HG03045 (cell line): Measurements from ENCODE around the gene TRPM6.
"Not testable (repeated sequence)": the region's sequence is repeated elsewhere in the genome, so short reads cannot be mapped to it uniquely, and the experiment has no call there.

Source experiments
- ATAC-seq: cut with Tn5 transposase; IDR thresholded peaks from one replicate; pipeline ENCODE4 v1.9.1; 2021; ENCODE audit warnings: mild to moderate bottlenecking, moderate library complexity; ENCODE audit not compliant: unreplicated experiment

The TRPM6 gene

DNA sequence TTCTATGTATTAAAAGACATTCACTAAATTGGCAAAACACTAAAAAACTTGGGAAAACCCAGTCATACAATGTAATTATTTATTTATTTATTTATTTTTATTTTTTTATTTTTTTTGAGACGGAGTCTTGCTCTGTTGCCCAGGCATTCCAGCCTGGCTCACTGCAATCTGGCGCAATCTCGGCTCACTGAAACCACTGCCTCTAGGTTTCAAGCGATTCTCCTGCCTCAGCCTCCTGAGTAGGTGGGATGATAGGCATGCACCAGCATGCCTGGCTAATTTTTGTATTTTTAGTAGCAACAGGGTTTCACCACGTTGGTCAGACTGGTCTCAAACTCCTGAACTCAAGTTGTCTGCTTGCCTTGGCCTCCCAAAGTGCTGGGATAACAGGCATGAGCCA, 27.5 kb downstream of the TRPM6 start:
- ATAC-seq, result not testable (repeated sequence)

GRCh38 chr9:74859786-74860185, 27.9 kb downstream of the TRPM6 start:
- ATAC-seq, result no peak

DNA sequence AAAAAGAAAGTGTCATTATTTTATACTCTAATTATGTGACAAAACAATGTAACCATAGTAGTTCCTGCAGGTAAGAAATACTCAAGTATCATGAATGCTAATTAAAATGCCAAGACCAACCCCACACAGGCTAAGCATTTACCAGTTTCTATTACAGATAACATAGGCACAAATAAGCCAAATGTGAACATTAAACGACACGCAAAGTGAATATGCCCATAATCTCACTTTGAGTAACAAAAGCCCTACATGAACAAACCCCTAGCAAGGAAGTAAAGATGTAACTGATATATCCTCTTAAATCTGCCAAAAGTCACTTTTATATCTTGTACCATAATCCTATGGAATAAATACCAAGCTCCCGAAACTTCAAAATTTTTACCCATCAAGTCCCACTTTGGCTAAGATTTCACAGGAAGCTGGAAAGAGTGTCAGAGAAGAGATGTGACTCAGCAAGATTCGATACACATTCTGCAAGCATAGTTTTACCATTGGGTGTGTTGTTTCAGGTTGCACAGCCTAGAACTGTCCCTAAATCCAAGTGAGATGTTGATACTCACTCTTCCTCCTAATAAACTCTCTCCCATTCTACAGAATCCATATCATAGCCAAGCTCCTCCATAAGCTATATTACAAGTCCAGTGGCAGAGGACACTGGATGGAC, 28.8 kb downstream of the TRPM6 start:
- ATAC-seq, result no peak

- no peak for ATAC-seq
Observed at GRCh38 chr9:74856989-74857388, 30.7 kb downstream of the TRPM6 start.

- ATAC-seq, result no peak
Observed at GRCh38 chr9:74855072-74855471, 32.6 kb downstream of the TRPM6 start.

- ATAC-seq, result not testable (repeated sequence)
Observed at GRCh38 chr9:74853024-74853423, 34.7 kb downstream of the TRPM6 start.

GRCh38 chr9:74848153-74848525, 39.6 kb downstream of the TRPM6 start:
- ATAC-seq, result no peak

DNA sequence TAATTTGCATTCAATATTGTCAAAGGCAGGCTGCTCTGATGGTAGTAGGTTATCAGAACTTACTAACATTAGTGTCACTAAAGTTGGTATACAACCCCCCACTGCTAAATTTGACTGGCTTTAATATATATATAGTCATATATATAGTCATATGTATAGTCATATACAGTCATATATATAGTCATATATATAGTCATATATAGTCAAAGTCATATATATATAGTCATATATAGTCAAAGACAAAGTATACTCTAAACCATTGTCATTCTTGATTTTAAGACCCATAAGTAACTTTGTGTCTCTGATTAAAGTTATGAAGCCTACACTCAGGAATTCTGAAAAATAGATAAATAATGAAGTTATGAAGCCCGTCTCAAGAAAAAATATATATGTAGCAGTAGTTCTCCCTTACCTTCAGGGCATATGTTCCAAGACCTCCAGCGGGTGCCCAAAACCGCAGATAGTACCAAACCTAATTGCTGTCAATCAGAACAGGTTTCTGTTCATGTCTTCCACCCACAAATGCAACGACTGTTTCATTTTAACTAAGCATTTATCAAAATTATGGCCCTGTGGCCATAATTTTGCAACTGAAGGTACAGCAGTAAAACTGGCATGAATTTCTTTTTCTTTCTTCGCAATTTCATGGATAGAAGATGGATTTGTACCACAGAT, 40.1 kb downstream of the TRPM6 start:
- ATAC-seq, result no peak

DNA sequence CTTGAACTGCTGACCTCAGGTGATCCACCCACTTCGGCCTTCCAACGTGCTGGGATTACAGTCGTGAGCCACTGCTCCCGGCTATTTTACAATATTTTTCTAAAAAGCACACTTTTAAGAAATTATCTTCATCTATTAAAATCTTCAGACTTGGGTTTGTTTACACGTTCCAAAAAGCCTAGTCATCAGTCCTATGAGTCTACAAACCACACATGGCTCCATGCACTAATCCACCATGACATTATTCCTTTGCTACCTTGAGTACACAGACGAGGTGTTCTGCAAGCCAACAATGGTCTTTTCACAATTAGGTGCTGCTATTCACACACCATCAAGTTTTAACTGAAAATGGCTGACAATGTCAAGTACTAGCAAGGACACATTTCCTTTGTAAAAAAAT, 41.0 kb downstream of the TRPM6 start:
- no peak for ATAC-seq

DNA sequence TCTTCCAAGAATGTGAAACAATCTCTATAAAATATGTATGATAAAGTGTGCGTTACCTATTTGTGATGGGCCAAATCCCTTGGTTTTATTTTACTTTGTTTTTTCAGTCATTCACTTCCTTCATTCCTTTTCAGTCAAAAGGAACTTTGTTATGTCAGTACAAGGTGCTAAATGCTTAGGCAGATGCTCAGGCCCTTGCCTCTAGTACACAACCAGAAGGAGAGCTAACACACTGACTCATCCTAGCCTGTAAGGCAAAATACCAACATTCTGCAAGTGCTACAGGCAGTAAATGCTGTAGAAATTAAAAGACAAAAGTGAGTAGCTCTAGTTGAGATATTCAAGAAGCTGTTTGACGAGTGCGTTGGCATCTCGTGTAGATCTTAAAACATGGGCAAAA, 49.4 kb downstream of the TRPM6 start:
- no peak for ATAC-seq

DNA sequence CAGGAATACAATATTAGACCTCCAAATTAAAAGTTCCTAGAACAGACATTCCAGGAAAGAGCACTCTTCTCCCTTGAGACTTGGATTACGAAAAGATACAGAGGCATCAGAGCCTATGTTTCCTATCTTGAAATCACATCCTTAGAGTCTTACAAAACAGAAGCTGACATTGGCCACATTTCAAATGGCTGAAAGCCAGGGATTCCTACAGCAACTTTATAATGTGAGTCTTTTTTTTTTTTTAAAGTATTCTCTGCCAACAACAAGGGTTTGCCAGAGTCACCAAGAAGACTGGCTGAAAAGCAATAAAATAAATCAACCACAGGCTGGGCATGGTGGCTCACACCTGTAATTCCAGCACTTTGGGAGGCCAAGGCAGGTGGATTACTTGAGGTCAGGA, 63.1 kb downstream of the TRPM6 start:
- no peak for ATAC-seq

DNA sequence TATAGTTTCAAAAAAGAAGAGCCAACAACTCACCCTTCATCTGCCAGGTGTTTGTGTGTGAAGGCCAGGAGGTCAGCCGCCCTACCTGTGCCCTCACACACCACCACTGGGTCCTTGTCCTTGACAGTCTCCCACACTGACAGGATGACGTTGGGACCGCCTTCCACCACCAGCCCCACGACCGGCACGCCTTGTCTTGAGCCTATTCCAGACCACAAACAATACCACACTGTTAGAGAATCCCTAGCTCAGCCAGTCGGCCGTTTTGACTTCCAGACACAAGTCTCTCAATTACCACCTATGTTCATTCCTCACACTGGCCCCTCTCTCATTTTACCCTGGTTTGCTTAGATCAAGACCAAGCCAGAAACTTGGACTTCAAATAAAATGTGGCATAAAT, 66.1 kb downstream of the TRPM6 start:
- no peak for ATAC-seq

- no peak for ATAC-seq
Observed at GRCh38 chr9:74817816-74818215, 69.9 kb downstream of the TRPM6 start.

GRCh38 chr9:74817281-74817810, 70.4 kb downstream of the TRPM6 start:
- no peak for ATAC-seq

GRCh38 chr9:74810200-74810599, 77.5 kb downstream of the TRPM6 start:
- ATAC-seq, result no peak

DNA sequence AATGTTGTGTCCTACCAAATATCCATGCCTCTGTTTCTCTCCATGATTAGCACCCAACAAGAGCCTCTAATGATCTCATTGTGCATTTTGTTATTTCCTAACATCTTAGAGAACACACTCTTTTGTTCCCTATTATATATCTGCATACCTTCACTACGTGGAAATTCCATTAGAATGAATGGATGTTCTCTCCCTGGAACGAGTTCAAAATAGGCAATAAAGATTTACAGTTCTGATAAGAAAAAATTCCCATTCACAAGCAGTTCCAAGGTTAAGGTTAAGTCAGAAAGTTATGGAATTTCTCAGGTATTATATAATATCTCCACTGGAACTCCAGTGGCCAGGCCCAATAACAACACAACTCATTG, 83.7 kb downstream of the TRPM6 start:
- no peak for ATAC-seq

GRCh38 chr9:74803376-74804017, 84.2 kb downstream of the TRPM6 start:
- no peak for ATAC-seq

DNA sequence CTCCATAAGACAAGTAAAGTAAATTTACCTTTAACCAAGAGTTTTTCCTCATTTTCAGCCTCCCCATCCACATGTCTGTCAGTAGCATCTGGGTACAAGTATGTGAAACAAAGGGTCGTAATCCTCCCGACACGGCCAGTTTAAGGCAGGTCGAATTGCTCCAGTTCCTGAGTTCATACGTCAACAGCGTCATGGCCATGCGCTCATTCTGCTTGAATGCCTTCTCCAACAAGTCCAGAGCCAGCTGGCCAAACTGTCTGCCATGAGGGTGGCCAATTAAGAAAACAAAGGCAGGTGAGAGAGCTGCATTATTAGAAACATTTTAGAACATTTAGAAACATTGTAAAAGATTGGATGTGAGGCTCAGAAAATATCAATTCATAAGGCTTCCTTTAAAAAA, 87.5 kb downstream of the TRPM6 start:
- ATAC-seq, result no peak

DNA sequence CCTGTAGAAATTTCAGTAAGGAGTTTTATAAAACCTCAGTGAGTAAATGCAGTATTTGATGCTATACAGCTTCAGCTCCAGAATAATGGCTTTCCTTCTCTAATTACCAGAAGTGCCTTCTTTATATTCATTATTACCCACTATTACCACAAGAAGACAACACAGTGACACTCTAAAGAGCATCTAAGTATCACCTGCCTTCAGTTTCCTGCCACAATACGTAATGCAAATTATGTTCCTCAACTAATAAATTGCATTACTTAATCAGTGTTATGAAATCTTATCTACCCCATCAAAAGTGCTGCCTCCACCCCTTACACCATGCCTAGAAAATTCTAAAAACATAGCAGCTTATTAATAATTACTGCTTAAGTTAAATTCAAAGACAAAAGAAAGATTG, 91.9 kb downstream of the TRPM6 start:
- no peak for ATAC-seq

DNA sequence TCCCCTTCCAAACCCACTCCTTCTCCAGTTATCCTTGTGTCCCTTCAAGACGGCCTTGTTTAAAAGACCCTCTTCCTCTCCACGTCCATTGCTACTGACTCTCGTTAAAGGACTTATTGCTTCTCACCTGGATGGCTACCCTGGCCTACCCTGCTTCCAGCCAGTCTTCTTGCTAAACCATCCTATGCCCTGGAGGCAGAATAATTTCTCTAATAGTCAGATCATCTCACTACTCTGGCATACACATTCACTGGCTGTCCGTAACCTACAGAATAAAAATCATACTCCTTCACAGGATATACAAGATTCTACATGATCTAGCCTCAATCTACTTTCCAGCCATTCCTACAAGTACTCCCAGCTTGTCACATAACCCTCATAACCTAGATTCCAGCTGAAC, 92.6 kb downstream of the TRPM6 start:
- no peak for ATAC-seq

DNA sequence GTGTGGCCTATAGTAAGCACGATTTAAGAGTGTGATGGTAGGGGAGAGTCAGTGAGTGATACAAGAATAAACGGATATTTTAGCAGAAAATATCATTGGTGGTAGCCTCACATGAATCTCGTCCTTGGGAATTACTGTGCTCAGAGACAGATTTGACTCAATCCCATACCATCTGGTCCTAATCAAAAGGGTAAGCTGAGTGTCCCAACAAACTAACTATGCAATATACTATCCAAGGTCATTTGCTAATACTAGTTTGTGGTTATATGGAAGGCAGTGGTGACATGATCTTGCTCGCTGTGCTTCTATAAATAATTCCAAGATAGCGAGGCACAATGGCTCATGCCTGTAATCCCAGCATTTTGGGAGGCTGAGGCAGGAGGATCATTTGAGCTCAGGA, 103.2 kb downstream of the TRPM6 start:
- ATAC-seq, result no peak

- ATAC-seq, result no peak
Observed at GRCh38 chr9:74783408-74783807, 104.3 kb downstream of the TRPM6 start.
